AG04450 (cell line): ENCODE measurements around the gene UBAC1. TPM values are rescaled to one million over a fixed set of nuclear protein-coding genes. Genes with fewer than 3 reads are reported as not detected.

Experiments
- CTCF ChIA-PET: fragments of 300-600, 350-600 bp; formaldehyde crosslinking; extraction: SDS; loops from one replicate; lab custom pipeline; 2022; ENCODE audit warnings: antibody characterized with exemption, inconsistent platforms; lab: Charles Lee
- POLR2A ChIA-PET: fragments of 350-600 bp; formaldehyde crosslinking; extraction: SDS; loops from one replicate; lab custom pipeline; 2021; ENCODE audit warnings: antibody characterized with exemption, inconsistent platforms; lab: Yijun Ruan, JAX
- DNase-seq: peaks from one replicate; pipeline ENCODE4 v3.0.0-alpha.2; 2011; ENCODE audit warnings: low read depth, low spot score
- H3K27ac ChIP-seq: one replicate; pipeline ENCODE4 v1.5.1; 2012; ENCODE audit warnings: low read depth, low read length, control low read depth
- H3K27me3 ChIP-seq: one replicate; pipeline ENCODE4 v1.6.0; 2012; ENCODE audit warnings: low read length; ENCODE audit not compliant: control insufficient read depth, insufficient read depth
- H3K4me3 ChIP-seq: 2 replicates; pipeline ENCODE4 v1.5.1; 2011; ENCODE audit warnings: mild to moderate bottlenecking, low read depth, low read length, control low read depth
- H3K9me3 ChIP-seq: 2 replicates; pipeline ENCODE4 v1.5.1; 2012; ENCODE audit warnings: low read length; ENCODE audit not compliant: control insufficient read depth, insufficient read depth
- CTCF ChIP-seq: IDR thresholded peaks from 2 replicates; pipeline ENCODE4 v1.5.1; 2011; ENCODE audit warnings: low read depth, low read length, control low read depth, inconsistent platforms
- polyA plus RNA-seq: library from polyadenylated mRNA; depleted of rRNA; stranded (reverse); fragments of >200 nt; gene quantifications from 2 replicates; pipeline ENCODE4 v1.2.3, GENCODE V29; 2011

Gene UBAC1
- polyA plus RNA-seq, 1 experiment: 35.8 TPM

- POLR2A ChIA-PET: no interaction called here
- Histone ChIP-seq H3K27me3 (peaks cover 37% of the 10 kb centered on the region), H3K27ac (no peak overlapping the region), H3K9me3 (no peaks in the 10 kb centered on the region; the same call in 1 of the 2 replicates), H3K4me3 (no peak overlapping the region)
- no peak for TF ChIP-seq CTCF
- CTCF ChIA-PET: interaction anchor here (1.2 kb wide), 1 partner anchor 17 kb away, joined by 5 read pairs; no protein-coding TSS in a partner anchor
- no peak for DNase-seq
Measured at GRCh38 chr9:135984072-135984710, 23.0 kb upstream of the UBAC1 start.

- DNase-seq: no peak
- H3K27ac ChIP-seq: no peak overlapping the region
- no peak overlapping the region for H3K4me3 ChIP-seq
- ChIA-PET POLR2A (interaction anchor here (0.7 kb wide), 1 partner anchor 29 kb away, joined by 3 read pairs; no protein-coding TSS in a partner anchor), CTCF (interaction anchor here (1.2 kb wide), 1 partner anchor 17 kb away, joined by 5 read pairs; no protein-coding TSS in a partner anchor)
- H3K27me3 ChIP-seq: peaks cover 39% of the 10 kb centered on the region
- no peak for TF ChIP-seq CTCF
- no peaks in the 10 kb centered on the region; the same call in 1 of the 2 replicates for H3K9me3 ChIP-seq
Measured at GRCh38 chr9:135983208-135984071, 22.3 kb upstream of the UBAC1 start.

GRCh38 chr9:135982499-135983207 lies 21.5 kb upstream of the UBAC1 start:
- no peak for TF ChIP-seq CTCF
- POLR2A ChIA-PET: interaction anchor here (0.7 kb wide), 1 partner anchor 28 kb away, joined by 3 read pairs; no protein-coding TSS in a partner anchor
- Histone ChIP-seq H3K9me3 (no peaks in the 10 kb centered on the region; the same call in 1 of the 2 replicates), H3K27me3 (peaks cover 34% of the 10 kb centered on the region), H3K27ac (no peak overlapping the region), H3K4me3 (no peak overlapping the region)
- CTCF ChIA-PET: interaction anchor here (1.2 kb wide), 1 partner anchor 16 kb away, joined by 5 read pairs; no protein-coding TSS in a partner anchor
- no peak for DNase-seq

GRCh38 chr9:135980926-135981630 lies 19.9 kb upstream of the UBAC1 start:
- Histone ChIP-seq H3K9me3 (no peaks in the 10 kb centered on the region; the same call in 1 of the 2 replicates), H3K27me3 (peaks cover 34% of the 10 kb centered on the region), H3K27ac (no peak overlapping the region), H3K4me3 (no peak overlapping the region)
- ChIA-PET CTCF (no interaction called here), POLR2A (no interaction called here)
- DNase-seq: no peak
- no peak for TF ChIP-seq CTCF
